Neutrophil (primary cell): ENCODE data around the gene HSPBAP1.
"Not testable (repeated sequence)": the region's sequence is repeated elsewhere in the genome, so short reads cannot be mapped to it uniquely, and the experiment has no call there.

Source experiments
- H3K27ac ChIP-seq: fragments of 200-600 bp; sonication (generic); 2 replicates; pipeline ENCODE4 v1.5.1; 2016; ENCODE audit warnings: mild to moderate bottlenecking, moderate library complexity
- H3K27me3 ChIP-seq: fragments of 200-600 bp; sonication (generic); 2 replicates; pipeline ENCODE4 v1.6.0; 2016; ENCODE audit warnings: mild to moderate bottlenecking
- H3K36me3 ChIP-seq: fragments of 200-600 bp; sonication (generic); 2 replicates; pipeline ENCODE4 v1.5.1; 2017
- H3K4me1 ChIP-seq, 2 experiments: fragments of 200-600 bp in 1 of 2; sonication (generic) in 1 of 2; 1 replicate in 1 of 2; 2 replicates in 1 of 2; pipeline versions ENCODE4 v1.5.1 to v1.6.1; 2013 to 2016; ENCODE audit warnings: low read depth in 1 of 2, low read length in 1 of 2, mild to moderate bottlenecking in 1 of 2, moderate library complexity in 1 of 2; ENCODE audit not compliant: control insufficient read depth in 1 of 2, insufficient read depth in 1 of 2
- H3K4me3 ChIP-seq, 2 experiments: fragments of 200-600 bp in 1 of 2; sonication (generic) in 1 of 2; 1 replicate in 1 of 2; 2 replicates in 1 of 2; pipeline ENCODE4 v1.5.1; 2013 to 2016; ENCODE audit warnings: low read depth in 1 of 2, low read length in 1 of 2, mild to moderate bottlenecking in 1 of 2, moderate library complexity in 1 of 2
- H3K9me3 ChIP-seq: fragments of 200-600 bp; sonication (generic); 2 replicates; pipeline ENCODE4 v1.5.1; 2016
- TF ChIP-seq, protein P1 (sequence below): fragments of 200-600 bp; sonication (generic); IDR thresholded peaks from 2 replicates; pipeline ENCODE4 v1.5.1; 2016; ENCODE audit warnings: antibody characterized with exemption

Gene HSPBAP1

DNA sequence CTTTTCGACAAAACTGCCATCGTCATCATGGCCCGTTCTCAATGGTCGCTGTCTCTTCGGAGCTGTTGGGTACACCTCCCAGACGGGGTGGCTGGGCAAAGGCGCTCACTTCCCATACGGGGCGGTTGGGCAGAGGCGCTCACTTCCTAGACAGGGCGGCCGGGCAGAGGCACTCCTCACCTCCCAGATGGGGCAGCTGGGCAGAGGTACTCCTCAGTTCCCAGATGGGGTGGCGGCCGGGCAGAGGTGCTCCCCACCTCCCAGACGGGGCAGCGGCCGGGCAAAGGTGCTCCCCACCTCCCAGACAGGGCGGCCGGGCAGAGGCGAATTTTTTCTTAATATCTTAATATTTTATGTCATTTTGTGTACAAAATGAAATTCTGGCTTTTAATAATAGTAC is 68.5 kb downstream of the HSPBAP1 start:
- Histone ChIP-seq H3K36me3 (peaks cover 37% of the 10 kb centered on the region), H3K4me1 (peaks cover 4 to 7% of the 10 kb centered on the region in 2 experiments), H3K9me3 (no peaks in the 10 kb centered on the region), H3K27ac (no peak overlapping the region), H3K4me3 (no peak overlapping the region), H3K27me3 (no peaks in the 10 kb centered on the region)
- TF ChIP-seq, protein P1, sequence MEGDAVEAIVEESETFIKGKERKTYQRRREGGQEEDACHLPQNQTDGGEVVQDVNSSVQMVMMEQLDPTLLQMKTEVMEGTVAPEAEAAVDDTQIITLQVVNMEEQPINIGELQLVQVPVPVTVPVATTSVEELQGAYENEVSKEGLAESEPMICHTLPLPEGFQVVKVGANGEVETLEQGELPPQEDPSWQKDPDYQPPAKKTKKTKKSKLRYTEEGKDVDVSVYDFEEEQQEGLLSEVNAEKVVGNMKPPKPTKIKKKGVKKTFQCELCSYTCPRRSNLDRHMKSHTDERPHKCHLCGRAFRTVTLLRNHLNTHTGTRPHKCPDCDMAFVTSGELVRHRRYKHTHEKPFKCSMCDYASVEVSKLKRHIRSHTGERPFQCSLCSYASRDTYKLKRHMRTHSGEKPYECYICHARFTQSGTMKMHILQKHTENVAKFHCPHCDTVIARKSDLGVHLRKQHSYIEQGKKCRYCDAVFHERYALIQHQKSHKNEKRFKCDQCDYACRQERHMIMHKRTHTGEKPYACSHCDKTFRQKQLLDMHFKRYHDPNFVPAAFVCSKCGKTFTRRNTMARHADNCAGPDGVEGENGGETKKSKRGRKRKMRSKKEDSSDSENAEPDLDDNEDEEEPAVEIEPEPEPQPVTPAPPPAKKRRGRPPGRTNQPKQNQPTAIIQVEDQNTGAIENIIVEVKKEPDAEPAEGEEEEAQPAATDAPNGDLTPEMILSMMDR: no peak

DNA sequence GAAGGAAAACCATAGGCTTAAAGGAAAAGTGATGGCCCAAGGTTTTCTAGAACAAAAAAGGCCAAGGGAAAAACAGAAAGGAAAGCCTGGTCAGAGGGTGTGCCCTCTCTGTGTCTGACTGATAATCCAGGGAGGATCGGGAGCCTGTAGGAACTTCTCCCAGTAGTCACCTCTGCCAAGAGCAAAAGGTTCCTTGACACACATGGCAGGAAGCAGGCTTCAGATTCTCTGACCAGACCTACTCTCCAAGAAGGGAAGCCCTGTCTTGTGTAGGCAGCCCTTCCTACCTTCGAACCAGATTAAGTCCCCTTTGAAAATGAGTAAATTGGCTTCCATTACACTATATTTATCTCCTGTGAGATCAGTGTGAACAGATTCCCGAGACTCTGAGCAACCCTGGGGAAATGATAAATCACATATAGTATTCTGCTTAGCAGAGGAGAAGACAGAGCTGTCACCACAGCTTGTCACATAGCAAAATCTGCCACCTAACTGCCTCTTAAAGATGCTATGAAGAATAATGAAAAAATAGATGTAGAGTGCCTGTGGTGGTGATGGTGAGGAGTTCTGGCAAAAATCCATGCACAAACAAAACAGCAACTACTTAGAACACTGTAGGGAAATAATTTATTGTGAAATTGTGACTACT is 74.2 kb downstream of the HSPBAP1 start:
- Histone ChIP-seq H3K36me3 (peaks cover 67% of the 10 kb centered on the region), H3K27me3 (no peaks in the 10 kb centered on the region), H3K4me1 (peaks cover 4 to 7% of the 10 kb centered on the region in 2 experiments), H3K9me3 (no peaks in the 10 kb centered on the region), H3K4me3 (no peak overlapping the region), H3K27ac (no peak overlapping the region)
- TF ChIP-seq, protein P1: no peak

DNA sequence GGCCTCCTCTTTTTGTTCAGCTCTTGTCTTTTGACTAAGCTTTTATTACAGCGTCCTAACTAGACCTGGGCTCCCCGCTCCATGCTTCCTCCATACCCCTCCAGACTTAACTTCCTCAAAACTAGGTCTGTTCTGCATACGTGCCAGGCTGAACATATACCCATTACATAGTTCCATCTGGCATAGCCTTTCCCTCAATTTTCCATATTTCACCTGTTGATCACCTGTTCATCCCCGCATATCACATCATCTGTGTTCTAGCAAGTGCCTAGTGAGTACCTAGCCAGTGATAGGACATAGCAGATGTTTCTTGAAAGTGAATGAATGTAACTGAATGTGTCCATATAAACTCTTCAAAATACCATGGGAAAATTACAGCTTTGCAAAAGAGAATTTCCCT is 77.0 kb downstream of the HSPBAP1 start:
- peaks cover 83% of the 10 kb centered on the region for H3K36me3 ChIP-seq
- peaks cover 4 to 6% of the 10 kb centered on the region in 2 experiments for H3K4me1 ChIP-seq
- no peak overlapping the region for H3K27ac ChIP-seq
- no peak overlapping the region for H3K4me3 ChIP-seq
- no peaks in the 10 kb centered on the region for H3K9me3 ChIP-seq
- H3K27me3 ChIP-seq: no peaks in the 10 kb centered on the region
- TF ChIP-seq, protein P1: no peak

DNA sequence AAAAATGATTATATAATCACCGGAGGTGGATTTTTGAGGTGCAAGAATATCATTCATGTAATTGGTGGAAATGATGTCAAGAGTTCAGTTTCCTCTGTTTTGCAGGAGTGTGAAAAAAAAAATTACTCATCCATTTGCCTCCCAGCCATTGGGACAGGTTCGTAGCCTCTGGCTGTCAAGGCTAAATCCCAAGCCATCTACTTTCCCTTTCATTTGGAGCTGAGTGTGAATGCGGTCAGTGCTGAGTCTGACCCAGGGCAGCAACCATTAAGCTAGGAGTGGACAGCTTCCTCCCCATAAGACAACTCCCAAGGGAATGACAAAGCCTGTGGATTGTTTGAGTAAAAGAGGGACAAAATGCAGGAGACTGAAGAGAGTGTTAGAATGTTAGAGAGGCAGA is 79.4 kb downstream of the HSPBAP1 start:
- Histone ChIP-seq H3K27ac (no peak overlapping the region), H3K4me3 (no peak overlapping the region), H3K9me3 (no peaks in the 10 kb centered on the region), H3K4me1 (no peaks in the 10 kb centered on the region), H3K27me3 (no peaks in the 10 kb centered on the region), H3K36me3 (peaks cover 68% of the 10 kb centered on the region)
- TF ChIP-seq, protein P1: no peak

DNA sequence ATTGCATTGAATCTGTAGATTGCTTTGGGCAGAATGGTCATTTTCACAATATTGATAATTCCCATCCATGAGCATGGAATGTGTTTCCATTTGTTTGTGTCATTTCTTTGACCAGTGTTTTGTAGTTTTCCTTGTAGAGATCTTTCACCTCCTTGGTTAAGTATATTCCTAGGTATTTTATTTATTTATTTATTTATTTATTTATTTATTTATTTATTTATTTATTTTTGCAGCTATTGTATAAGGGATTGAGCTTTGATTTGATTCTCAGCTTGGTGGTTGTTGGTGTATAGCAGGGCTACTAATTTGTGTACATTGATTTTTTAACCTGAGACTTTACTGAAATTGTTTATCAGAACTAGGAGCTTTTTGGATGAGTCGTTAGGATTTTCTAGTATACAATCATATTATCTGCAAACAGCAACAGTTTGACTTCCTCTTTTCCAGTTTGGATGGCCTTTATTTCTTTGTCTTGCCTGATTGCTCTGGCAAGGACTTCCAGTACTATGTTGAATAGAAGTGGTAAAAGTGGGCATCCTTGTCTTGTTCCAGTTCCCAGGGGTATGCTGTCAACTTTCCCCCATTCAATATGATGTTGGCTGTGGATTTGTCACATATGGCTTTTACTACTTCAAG is 82.9 kb downstream of the HSPBAP1 start:
- H3K9me3 ChIP-seq, H3K4me3 ChIP-seq: not testable (repeated sequence)
- peaks cover 56% of the 10 kb centered on the region for H3K36me3 ChIP-seq

DNA sequence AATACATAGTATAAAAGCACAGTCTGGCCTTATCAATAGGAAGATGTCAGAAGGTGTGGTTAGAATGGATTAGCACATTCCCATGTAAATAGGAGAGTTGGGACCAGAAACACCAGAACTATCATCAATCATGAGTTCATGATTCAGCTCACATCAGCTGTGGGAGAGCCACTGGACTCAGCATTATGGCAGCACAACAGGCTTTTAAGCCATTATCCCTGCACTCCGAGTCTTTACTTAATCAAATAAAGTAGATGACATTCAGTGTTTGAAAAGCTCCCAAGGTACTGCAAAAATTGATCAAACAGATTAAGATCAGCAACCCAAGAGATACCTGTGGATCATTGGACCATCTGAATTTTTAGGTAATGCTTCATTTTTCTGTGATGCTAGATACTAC is 88.3 kb downstream of the HSPBAP1 start:
- Histone ChIP-seq H3K4me1 (no peaks in the 10 kb centered on the region), H3K27me3 (no peaks in the 10 kb centered on the region), H3K9me3 (no peaks in the 10 kb centered on the region), H3K4me3 (no peak overlapping the region), H3K36me3 (peaks cover 72% of the 10 kb centered on the region), H3K27ac (no peak overlapping the region)
- TF ChIP-seq, protein P1: no peak

More for the DNA sequence above, 82.9 kb downstream of the HSPBAP1 start:
- not testable (repeated sequence) for H3K4me1 ChIP-seq, H3K27ac ChIP-seq, H3K27me3 ChIP-seq
